GM12878 (cell line): Measurements from ENCODE around the gene COMMD1. TPM values are rescaled to one million over a fixed set of nuclear protein-coding genes. Genes with fewer than 3 reads are reported as not detected.

Source experiments
- ATAC-seq: fragments of 200-7000 bp; cut with Tn5 transposase; 3 replicates; pipeline ENCODE4 v1.9.1; 2020; ENCODE audit warnings: mild to moderate bottlenecking, moderate library complexity
- BruUV-seq: library from RNA; stranded (reverse); fragments of 400-500 nt; replicated peaks from 2 replicates; lab custom pipeline; 2021; lab: Mats Ljungman, UMichigan
- CTCF ChIA-PET: fragments of 300-600 bp; sonication (Branson Sonifier 250); formaldehyde crosslinking; extraction: SDS; loops from one replicate; lab custom pipeline; 2021; ENCODE audit warnings: inconsistent platforms; lab: Yijun Ruan, JAX
- POLR2A ChIA-PET: fragments of 350-600 bp; formaldehyde crosslinking; extraction: SDS; loops from one replicate; lab custom pipeline; 2021; ENCODE audit warnings: inconsistent platforms; lab: Charles Lee
- RAD21 ChIA-PET: fragments of 300-600 bp; sonication (Branson Sonifier 250); formaldehyde crosslinking; loops from one replicate; lab custom pipeline; 2023; ENCODE audit warnings: antibody characterized with exemption; ENCODE audit not compliant: unreplicated experiment; lab: Charles Lee
- SMC1A ChIA-PET: fragments of 300-600 bp; sonication (Branson Sonifier 250); formaldehyde crosslinking; loops from one replicate; lab custom pipeline; 2023; ENCODE audit not compliant: unreplicated experiment, uncharacterized antibody; lab: Charles Lee
- DNase-seq: peaks from one replicate; pipeline ENCODE4 v3.0.0-alpha.2; 2011; ENCODE audit warnings: low read depth, low spot score
- FAIRE-seq: peaks from 3 replicates; lab custom pipeline; 2011; peaks lifted over from hg19 to GRCh38; lab: Jason Lieb, UNC
- H2AFZ ChIP-seq: 2 replicates; pipeline ENCODE4 v1.6.0; 2011; ENCODE audit warnings: low read depth, low read length, control low read depth; ENCODE audit not compliant: control insufficient read depth
- H3K27ac ChIP-seq: 2 replicates; pipeline ENCODE4 v1.5.1; 2011; ENCODE audit warnings: control low read depth; ENCODE audit not compliant: control insufficient read depth, insufficient read depth
- H3K27me3 ChIP-seq, 2 experiments: replicated peaks in 1 of 2; 2 replicates each; pipeline versions ENCODE4 v1.6.0 to v1.6.1; 2011; ENCODE audit warnings: low read length in 1 of 2; ENCODE audit not compliant: control insufficient read depth in 2 of 2, insufficient read depth in 2 of 2
- H3K36me3 ChIP-seq, 2 experiments: 2 replicates each; pipeline ENCODE4 v1.5.1; 2011; ENCODE audit warnings: low read length in 1 of 2; ENCODE audit not compliant: control insufficient read depth in 2 of 2, insufficient read depth in 2 of 2
- H3K4me1 ChIP-seq: 2 replicates; pipeline ENCODE4 v1.6.1; 2011; ENCODE audit warnings: mild to moderate bottlenecking, low read length, moderate library complexity, mixed read lengths; ENCODE audit not compliant: control insufficient read depth, insufficient read depth
- H3K4me2 ChIP-seq: 2 replicates; pipeline ENCODE4 v1.6.0; 2011; ENCODE audit warnings: control low read depth; ENCODE audit not compliant: control insufficient read depth, insufficient read depth
- H3K4me3 ChIP-seq: fragments of 200-600 bp; sonication (generic); 2 replicates; pipeline ENCODE4 v1.5.1; 2016
- H3K79me2 ChIP-seq: 2 replicates; pipeline ENCODE4 v1.6.0; 2011; ENCODE audit warnings: low read length; ENCODE audit not compliant: control insufficient read depth, insufficient read depth
- H3K9ac ChIP-seq: 2 replicates; pipeline ENCODE4 v1.8.0; 2011; ENCODE audit warnings: low read length, control low read depth, mixed read lengths; ENCODE audit not compliant: control insufficient read depth, insufficient read depth
- H3K9me3 ChIP-seq: replicated peaks from 3 replicates; pipeline ENCODE4 v1.5.1; 2011; ENCODE audit warnings: mild to moderate bottlenecking, low read length; ENCODE audit not compliant: control insufficient read depth, insufficient read depth
- H4K20me1 ChIP-seq: 2 replicates; pipeline ENCODE4 v1.6.0; 2011; ENCODE audit not compliant: control insufficient read depth, insufficient read depth
- CBFB ChIP-seq: IDR thresholded peaks from 2 replicates; pipeline ENCODE4 v1.6.1; 2016; ENCODE audit warnings: antibody characterized with exemption, low read depth
- EZH2 ChIP-seq: IDR thresholded peaks from 2 replicates; pipeline ENCODE4 v1.6.1; 2012; ENCODE audit warnings: low read depth, mild to moderate bottlenecking, control low read depth, inconsistent platforms, low read length, borderline replicate concordance; ENCODE audit not compliant: control insufficient read depth
- IRF3 ChIP-seq: fragments of 450-650 bp; IDR thresholded peaks from 2 replicates; pipeline ENCODE4 v1.6.1; 2014; ENCODE audit warnings: mild to moderate bottlenecking
- KDM1A ChIP-seq: fragments of 200-600 bp; sonication (generic); IDR thresholded peaks from 2 replicates; pipeline ENCODE4 v1.6.1; 2016; ENCODE audit warnings: borderline replicate concordance
- MYC ChIP-seq: IDR thresholded peaks from 2 replicates; pipeline ENCODE4 v1.6.1; 2011; ENCODE audit warnings: mild to moderate bottlenecking, low read length, moderate library complexity, inconsistent platforms; ENCODE audit not compliant: insufficient read depth, insufficient replicate concordance, insufficient read length, severe bottlenecking
- NR2C1 ChIP-seq: fragments of 450-650 bp; IDR thresholded peaks from 2 replicates; pipeline ENCODE4 v1.6.1; 2017; ENCODE audit warnings: antibody characterized with exemption, mild to moderate bottlenecking, moderate library complexity
- POLR2A ChIP-seq: IDR thresholded peaks from 2 replicates; pipeline ENCODE4 v1.6.1; 2011; ENCODE audit warnings: low read depth, mild to moderate bottlenecking, low read length
- POLR2AphosphoS5 ChIP-seq: IDR thresholded peaks from 2 replicates; pipeline ENCODE4 v1.6.1; 2011; ENCODE audit warnings: mild to moderate bottlenecking, low read length, inconsistent platforms
- RAD21 ChIP-seq: IDR thresholded peaks from 2 replicates; pipeline ENCODE4 v1.6.1; 2011; ENCODE audit warnings: mild to moderate bottlenecking, low read depth, low read length, moderate library complexity; ENCODE audit not compliant: insufficient read depth
- TCF7 ChIP-seq: IDR thresholded peaks from 2 replicates; pipeline ENCODE4 v1.6.1; 2014; ENCODE audit warnings: antibody characterized with exemption, borderline replicate concordance
- ZBTB4 ChIP-seq: fragments of 450-650 bp; formaldehyde crosslinking; IDR thresholded peaks from 2 replicates; pipeline ENCODE4 v1.4.0; 2022; ENCODE audit warnings: mild to moderate bottlenecking, moderate library complexity
- ZNF592 ChIP-seq: fragments of 450-650 bp; IDR thresholded peaks from 2 replicates; pipeline ENCODE4 v1.6.1; 2017; ENCODE audit warnings: mild to moderate bottlenecking, moderate library complexity
- WGBS: methylation state at CpG from one replicate; pipeline ENCODE4 v1.1.6; 2016; ENCODE audit warnings: low lambda C conversion rate; ENCODE audit not compliant: insufficient replicate concordance, insufficient coverage; ENCODE audit errors: missing lambda C conversion rate; 5-methylcytosine and 5-hydroxymethylcytosine counted together
- in situ Hi-C: fragments of 300-500 bp; cut with MboI; formaldehyde crosslinking; loops from 9 replicates; pipeline ENCODE4 v1.14.3; 2018; ENCODE audit warnings: mixed read lengths
- intact Hi-C: fragments of 100-400 bp; cut with micrococcal nuclease; formaldehyde crosslinking; loops from one replicate; pipeline ENCODE4 v1.14.2; 2022; ENCODE audit not compliant: unreplicated experiment
- polyA plus RNA-seq, 11 experiments: library from polyadenylated mRNA; depleted of rRNA in 4 of 11; unstranded in 6 of 11; stranded (reverse) in 5 of 11; fragments of >200 nt; fragmentation: Nextera tagmentation in 4 of 11; fragmentation: Illumina TruSeq in 1 of 11; extraction: Ambion mirVana in 4 of 11; extraction: Trizol in 1 of 11; gene quantifications; 1 replicate in 1 of 11; 2 replicates in 10 of 11; pipeline versions ENCODE4 v1.2.1 to v1.2.3, GENCODE V29; 2011 to 2016; ENCODE audit warnings: inconsistent platforms in 2 of 11, missing spikeins in 2 of 11, low read depth in 1 of 11
- total RNA-seq, 4 experiments: library from RNA; depleted of rRNA in 3 of 4; stranded (reverse); fragments of >200 nt in 3 of 4; fragmentation: Illumina TruSeq in 1 of 4; extraction: Trizol in 1 of 4; gene quantifications; 2 replicates each; pipeline versions ENCODE4 v1.2.1 to v1.2.3, GENCODE V29; 2013 to 2021

Gene COMMD1
- total and polyA plus RNA-seq, 10 of the 15 experiments (the other 5 are each of a cell fraction or from before 2014, with no cell fraction given), result 39.7 to 210 (median 53.7) TPM

- TF ChIP-seq MYC (no peak), POLR2AphosphoS5 (no peak), CBFB (no peak)
Observed at GRCh38 chr2:62065243-62065642, 159.8 kb downstream of the COMMD1 start (continued).

GRCh38 chr2:62071126-62071598, 165.7 kb downstream of the COMMD1 start:
- BruUV-seq, result no TSS peak
- peaks cover 0 to 5% of the 10 kb centered on the region in 2 experiments; a peak in 2 of 4 replicates for H3K36me3 ChIP-seq
- H2AFZ ChIP-seq, result no peak overlapping the region
- in situ Hi-C loops, result no loop called here
- FAIRE-seq (no peak), ATAC-seq (no peak), DNase-seq (no peak)
- CTCF ChIA-PET, result no interaction called here
- no peaks in the 10 kb centered on the region for H3K79me2 ChIP-seq
- WGBS, result 84% methylated on average over 6 of the region's 6 CpGs
- peaks cover 6% of the 10 kb centered on the region for H3K4me1 ChIP-seq
- no peaks in the 10 kb centered on the region for H3K27me3 ChIP-seq
- no peak overlapping the region for H3K4me3 ChIP-seq
- POLR2A ChIA-PET, result no interaction called here
- H3K27ac ChIP-seq, result no peak overlapping the region
- no peak overlapping the region for H3K4me2 ChIP-seq
- RAD21 ChIA-PET, result no interaction called here
- H4K20me1 ChIP-seq, result no peaks in the 10 kb centered on the region
- H3K9me3 ChIP-seq, result peaks cover 10% of the 10 kb centered on the region; the same call in 2 of the 3 replicates
- SMC1A ChIA-PET, result no interaction called here
- no peak overlapping the region for H3K9ac ChIP-seq
- intact Hi-C loops, result no loop called here
- TF ChIP-seq KDM1A (no peak), ZBTB4 (no peak), EZH2 (no peak), IRF3 (no peak), ZNF592 (no peak), RAD21 (no peak), NR2C1 (no peak), TCF7 (no peak), POLR2A (no peak)
